KOPT-K1 (cell line): Measurements from ENCODE around the gene TM4SF18.

Source experiments
- H3K27ac ChIP-seq: fragments of 200-600 bp; sonication (generic); 2 replicates; pipeline ENCODE4 v1.5.1; 2016; ENCODE audit warnings: antibody characterized with exemption, mild to moderate bottlenecking, low read depth, low read length; ENCODE audit not compliant: poor library complexity, severe bottlenecking
- H3K36me3 ChIP-seq: fragments of 200-600 bp; sonication (generic); 2 replicates; pipeline ENCODE4 v1.5.1; 2017; ENCODE audit warnings: antibody characterized with exemption, mild to moderate bottlenecking, low read length, moderate library complexity; ENCODE audit not compliant: insufficient read depth
- H3K9me3 ChIP-seq: fragments of 200-600 bp; sonication (generic); 2 replicates; pipeline ENCODE4 v1.5.1; 2017; ENCODE audit warnings: antibody characterized with exemption, low read length, mild to moderate bottlenecking; ENCODE audit not compliant: insufficient read depth, poor library complexity, severe bottlenecking

The TM4SF18 gene

GRCh38 chr3:149291178-149291577, 42.3 kb downstream of the TM4SF18 start:
- Histone ChIP-seq H3K36me3 (no peaks in the 10 kb centered on the region), H3K9me3 (no peaks in the 10 kb centered on the region), H3K27ac (no peak overlapping the region)

- Histone ChIP-seq H3K9me3 (no peaks in the 10 kb centered on the region), H3K36me3 (no peaks in the 10 kb centered on the region), H3K27ac (no peak overlapping the region)
Measured at GRCh38 chr3:149288655-149289054, 44.8 kb downstream of the TM4SF18 start.

- H3K27ac ChIP-seq = no peak overlapping the region
Measured at GRCh38 chr3:149284034-149284433, 49.4 kb downstream of the TM4SF18 start.

GRCh38 chr3:149283401-149283800, 50.0 kb downstream of the TM4SF18 start:
- H3K9me3 ChIP-seq = no peaks in the 10 kb centered on the region
- no peaks in the 10 kb centered on the region for H3K36me3 ChIP-seq
- no peak overlapping the region for H3K27ac ChIP-seq

More at GRCh38 chr3:149284034-149284433, 49.4 kb downstream of the TM4SF18 start:
- Histone ChIP-seq H3K9me3 (no peaks in the 10 kb centered on the region), H3K36me3 (no peaks in the 10 kb centered on the region)

GRCh38 chr3:149282836-149283235, 50.6 kb downstream of the TM4SF18 start:
- H3K27ac ChIP-seq = no peak overlapping the region
- H3K9me3 ChIP-seq = no peaks in the 10 kb centered on the region
- no peaks in the 10 kb centered on the region for H3K36me3 ChIP-seq

- Histone ChIP-seq H3K27ac (no peak overlapping the region), H3K36me3 (no peaks in the 10 kb centered on the region), H3K9me3 (no peaks in the 10 kb centered on the region)
Measured at GRCh38 chr3:149282322-149282721, 51.1 kb downstream of the TM4SF18 start.

GRCh38 chr3:149280671-149281349, 52.6 kb downstream of the TM4SF18 start:
- Histone ChIP-seq H3K9me3 (no peaks in the 10 kb centered on the region), H3K36me3 (no peaks in the 10 kb centered on the region), H3K27ac (no peak overlapping the region)

- Histone ChIP-seq H3K27ac (no peak overlapping the region), H3K9me3 (no peaks in the 10 kb centered on the region), H3K36me3 (no peaks in the 10 kb centered on the region)
Measured at GRCh38 chr3:149278911-149279310, 54.5 kb downstream of the TM4SF18 start.

- H3K27ac ChIP-seq = peak overlapping the region; percentile 6
- no peaks in the 10 kb centered on the region for H3K9me3 ChIP-seq
- H3K36me3 ChIP-seq = no peaks in the 10 kb centered on the region
Measured at GRCh38 chr3:149277331-149277813, 56.1 kb downstream of the TM4SF18 start.

GRCh38 chr3:149276619-149277018, 56.8 kb downstream of the TM4SF18 start:
- H3K36me3 ChIP-seq = no peaks in the 10 kb centered on the region
- no peaks in the 10 kb centered on the region for H3K9me3 ChIP-seq
- H3K27ac ChIP-seq = no peak overlapping the region

GRCh38 chr3:149274220-149274619, 59.2 kb downstream of the TM4SF18 start:
- Histone ChIP-seq H3K36me3 (no peaks in the 10 kb centered on the region), H3K27ac (no peak overlapping the region), H3K9me3 (no peaks in the 10 kb centered on the region)

GRCh38 chr3:149273096-149273751, 60.2 kb downstream of the TM4SF18 start:
- no peak overlapping the region for H3K27ac ChIP-seq
- H3K9me3 ChIP-seq = no peaks in the 10 kb centered on the region
- no peaks in the 10 kb centered on the region for H3K36me3 ChIP-seq

GRCh38 chr3:149271669-149272068, 61.8 kb downstream of the TM4SF18 start:
- no peaks in the 10 kb centered on the region for H3K36me3 ChIP-seq
- H3K27ac ChIP-seq = no peak overlapping the region
- no peaks in the 10 kb centered on the region for H3K9me3 ChIP-seq

GRCh38 chr3:149270180-149270579, 63.3 kb downstream of the TM4SF18 start:
- Histone ChIP-seq H3K27ac (no peak overlapping the region), H3K36me3 (no peaks in the 10 kb centered on the region), H3K9me3 (no peaks in the 10 kb centered on the region)

GRCh38 chr3:149269687-149270086, 63.7 kb downstream of the TM4SF18 start:
- Histone ChIP-seq H3K9me3 (no peaks in the 10 kb centered on the region), H3K36me3 (no peaks in the 10 kb centered on the region), H3K27ac (no peak overlapping the region)
